Sigmoid colon (tissue), 7 donors: ENCODE measurements around the gene KCNG2. TPM values are rescaled to one million over a fixed set of nuclear protein-coding genes. Genes with fewer than 3 reads are reported as not detected.
A peak's percentile ranks its signal among the peaks of the same experiment; 100 is the strongest.

Source experiments
- DNase-seq: peaks from one replicate; pipeline ENCODE4 v3.0.0-alpha.2; 2019
- H3K27ac ChIP-seq, 4 donors: fragments of 200-600 bp; sonication (generic); one replicate each; pipeline ENCODE4 v1.5.1; 2016 to 2019; ENCODE audit warnings: mild to moderate bottlenecking in 1 of 4
- H3K27me3 ChIP-seq, 3 donors: fragments of 200-600 bp; sonication (generic); one replicate each; pipeline ENCODE4 v1.5.1; 2019; ENCODE audit warnings: mild to moderate bottlenecking in 1 of 3
- H3K36me3 ChIP-seq, 4 donors: fragments of 200-600 bp; sonication (generic); one replicate each; pipeline ENCODE4 v1.5.1; 2016 to 2019
- H3K4me1 ChIP-seq, 4 donors: fragments of 200-600 bp; sonication (generic); one replicate each; pipeline ENCODE4 v1.5.1; 2017 to 2019
- H3K4me3 ChIP-seq, 4 donors: fragments of 200-600 bp; sonication (generic); one replicate each; pipeline ENCODE4 v1.5.1; 2017 to 2019; ENCODE audit warnings: mild to moderate bottlenecking in 2 of 4, moderate library complexity in 1 of 4
- H3K9me3 ChIP-seq, 4 donors: fragments of 200-600 bp in 3 of 4; sonication (generic) in 3 of 4; one replicate each; pipeline versions ENCODE4 v1.5.1 to v1.6.1; 2013 to 2019
- CTCF ChIP-seq, 4 experiments: fragments of 450-650 bp in 3 of 4; fragments of 200-600 bp in 1 of 4; IDR thresholded peaks; one replicate each; pipeline ENCODE4 v1.5.1; 2016 to 2019; ENCODE audit warnings: antibody characterized with exemption in 4 of 4, mild to moderate bottlenecking in 3 of 4, moderate library complexity in 2 of 4
- EP300 ChIP-seq, 4 donors: sonication (generic); formaldehyde crosslinking; IDR thresholded peaks; one replicate each; pipeline ENCODE4 v1.6.1; 2017; ENCODE audit warnings: antibody characterized with exemption in 4 of 4
- POLR2A ChIP-seq, 2 donors: fragments of 450-650 bp; IDR thresholded peaks; one replicate each; pipeline ENCODE4 v1.6.1; 2016; ENCODE audit warnings: antibody characterized with exemption in 2 of 2, mild to moderate bottlenecking in 2 of 2, moderate library complexity in 2 of 2
- POLR2AphosphoS5 ChIP-seq, 4 donors: sonication (generic); formaldehyde crosslinking; IDR thresholded peaks; one replicate each; pipeline ENCODE4 v1.6.1; 2017; ENCODE audit warnings: antibody characterized with exemption in 4 of 4
- WGBS, 2 donors: extraction: QIAGEN DNeasy Blood & Tissue Kit; methylation state at CpG; one replicate each; pipeline ENCODE4 v1.1.7; 2013; 5-methylcytosine and 5-hydroxymethylcytosine counted together
- intact Hi-C: fragments of 100-400 bp; cut with DNase I; formaldehyde crosslinking; loops from one replicate; pipeline ENCODE4 v1.15.1; 2023
- polyA plus RNA-seq, 3 donors: library from polyadenylated mRNA; stranded (reverse); fragments of 200-250 nt; gene quantifications; one replicate each; pipeline ENCODE4 v1.2.3, GENCODE V29; 2013
- total RNA-seq, 4 donors: library from RNA; depleted of rRNA; stranded (reverse); fragments of >200 nt; gene quantifications; one replicate each; pipeline ENCODE4 v1.1.0, GENCODE V29; 2016
- donor health status: healthy with polysubstance abuse.
- donor health status: Bipolar disorder and iron deficiency.
- donor health status: healthy.

Gene KCNG2
- total and polyA plus RNA-seq, 7 donors = 0.15 to 0.41 TPM; not detected in 5

DNA sequence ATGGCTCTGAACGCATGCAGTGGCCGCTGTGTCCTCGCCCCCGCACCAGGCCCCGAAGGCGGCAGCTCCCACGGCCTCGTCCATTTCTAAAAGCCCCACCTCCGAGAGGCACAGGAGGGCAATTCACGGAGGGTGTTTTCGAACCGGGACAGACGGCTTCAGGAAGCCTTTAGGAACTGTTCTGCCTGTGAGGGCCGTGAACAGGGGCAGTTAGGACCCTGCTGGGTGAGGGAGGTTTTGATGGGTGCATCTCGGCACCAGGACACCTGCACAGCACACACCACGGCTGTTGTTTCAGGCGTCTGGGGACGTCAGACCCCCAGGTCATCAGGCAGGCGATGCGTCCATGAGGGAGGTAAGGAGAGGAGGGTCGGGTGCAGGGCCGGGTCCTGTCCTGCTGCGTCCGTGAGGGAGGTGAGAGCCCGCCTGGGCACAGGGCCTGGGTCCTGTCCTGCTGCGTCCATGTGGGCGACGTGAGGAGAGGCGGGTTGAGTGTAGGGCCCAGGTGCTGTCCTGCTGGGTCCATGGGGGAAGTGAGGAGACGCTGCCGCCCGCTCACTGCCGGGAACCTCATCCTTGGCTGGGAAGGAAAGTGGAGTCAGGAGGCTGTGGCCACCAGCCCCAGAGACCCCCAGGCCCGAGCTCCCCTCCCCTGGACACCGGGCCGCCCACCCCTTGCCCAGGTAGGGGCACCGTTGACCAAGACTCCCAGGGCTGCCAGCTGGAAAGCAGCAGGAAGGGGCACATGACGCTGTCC, 25.5 kb upstream of the KCNG2 start:
- no peak for TF ChIP-seq EP300 (IDR thresholded peaks at IDR 0.05)
- TF ChIP-seq POLR2AphosphoS5 (IDR thresholded peaks at IDR 0.05) = no peak
- no peak for TF ChIP-seq POLR2A (IDR thresholded peaks at IDR 0.05)
- no peak for TF ChIP-seq CTCF (IDR thresholded peaks at IDR 0.05)
- DNase-seq = peak; percentile 50
- H3K27me3 ChIP-seq = peaks cover 3 to 53% (median 6%) of the 10 kb centered on the region in 3 donors
- H3K4me1 ChIP-seq = no peaks in the 10 kb centered on the region
- 77 to 82% methylated on average over 38 of the region's 38 CpGs for WGBS, 2 donors
- peaks cover 0 to 13% (median 2%) of the 10 kb centered on the region in 4 donors for H3K9me3 ChIP-seq
- H3K4me3 ChIP-seq = no peak overlapping the region
- H3K27ac ChIP-seq = no peak overlapping the region
- intact Hi-C loops = no loop called here
- H3K36me3 ChIP-seq = no peaks in the 10 kb centered on the region

GRCh38 chr18:79772865-79773696, 24.7 kb upstream of the KCNG2 start:
- Histone ChIP-seq H3K27me3 (peaks cover 3 to 53% (median 6%) of the 10 kb centered on the region in 3 donors), H3K4me3 (no peak overlapping the region), H3K27ac (no peak overlapping the region), H3K36me3 (no peaks in the 10 kb centered on the region), H3K9me3 (peaks cover 0 to 5% (median 0%) of the 10 kb centered on the region in 4 donors), H3K4me1 (no peaks in the 10 kb centered on the region)
- no peak for TF ChIP-seq POLR2A (IDR thresholded peaks at IDR 0.05)
- intact Hi-C loops = no loop called here
- whole genome bisulfite sequencing, 2 donors = 92 to 93% methylated on average over 31 of the region's 31 CpGs
- peak; percentile 38 for DNase-seq

DNA sequence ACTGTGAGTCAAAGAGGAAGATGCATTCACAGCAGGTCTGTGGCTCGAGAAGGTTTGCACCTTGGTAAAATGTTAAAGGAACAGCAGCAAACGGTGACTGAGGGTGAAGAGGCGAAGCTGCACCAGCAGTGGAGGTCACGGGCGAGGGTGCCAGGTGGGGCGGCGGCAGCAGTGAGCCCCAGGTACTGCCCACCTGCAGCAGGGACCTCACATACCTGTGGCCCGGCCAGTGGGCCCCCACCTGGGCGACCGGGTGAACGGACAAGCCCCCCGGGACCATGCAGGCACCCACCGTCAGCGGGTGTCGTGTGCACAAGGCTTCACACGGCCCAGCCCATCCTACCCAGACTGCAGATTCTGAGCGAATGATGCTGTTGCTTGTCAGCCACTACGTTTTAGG, 23.6 kb upstream of the KCNG2 start:
- WGBS, 2 donors = 72 to 83% methylated on average over 18 of the region's 18 CpGs
- DNase-seq = peak; percentile 14
- peaks cover 3 to 53% (median 6%) of the 10 kb centered on the region in 3 donors for H3K27me3 ChIP-seq

GRCh38 chr18:79775441-79776221, 22.1 kb upstream of the KCNG2 start:
- Histone ChIP-seq H3K27ac (no peak overlapping the region), H3K9me3 (no peaks in the 10 kb centered on the region), H3K4me3 (no peak overlapping the region), H3K4me1 (no peaks in the 10 kb centered on the region), H3K27me3 (peaks cover 3 to 53% (median 6%) of the 10 kb centered on the region in 3 donors), H3K36me3 (no peaks in the 10 kb centered on the region)
- peak; percentile 58 for DNase-seq
- no peak for TF ChIP-seq POLR2AphosphoS5 (IDR thresholded peaks at IDR 0.05)
- TF ChIP-seq POLR2A (IDR thresholded peaks at IDR 0.05) = no peak
- no peak for TF ChIP-seq EP300 (IDR thresholded peaks at IDR 0.05)
- 82 to 88% methylated on average over 35 of the region's 35 CpGs for WGBS, 2 donors
- intact Hi-C loops = no loop called here

More for the DNA sequence above, 23.6 kb upstream of the KCNG2 start:
- intact Hi-C loops = no loop called here
- Histone ChIP-seq H3K4me1 (no peaks in the 10 kb centered on the region), H3K9me3 (peaks cover 0 to 3% (median 0%) of the 10 kb centered on the region in 4 donors), H3K36me3 (no peaks in the 10 kb centered on the region), H3K27ac (no peak overlapping the region), H3K4me3 (no peak overlapping the region)
- TF ChIP-seq POLR2A (IDR thresholded peaks at IDR 0.05) = no peak

GRCh38 chr18:79776674-79777073, 21.1 kb upstream of the KCNG2 start:
- peaks cover 3 to 52% (median 6%) of the 10 kb centered on the region in 3 donors for H3K27me3 ChIP-seq
- H3K4me1 ChIP-seq = no peaks in the 10 kb centered on the region
- H3K9me3 ChIP-seq = no peaks in the 10 kb centered on the region
- no peak overlapping the region for H3K27ac ChIP-seq
- intact Hi-C loops = no loop called here
- DNase-seq = no peak
- TF ChIP-seq EP300 (IDR thresholded peaks at IDR 0.05) = no peak
- TF ChIP-seq POLR2A (IDR thresholded peaks at IDR 0.05) = no peak
- no peak for TF ChIP-seq POLR2AphosphoS5 (IDR thresholded peaks at IDR 0.05)
- no peak for TF ChIP-seq CTCF (IDR thresholded peaks at IDR 0.05)
- H3K36me3 ChIP-seq = no peaks in the 10 kb centered on the region
- 86 to 88% methylated on average over 2 of the region's 2 CpGs for WGBS, 2 donors
- H3K4me3 ChIP-seq = no peak overlapping the region
